OCI-LY3 (cell line): ENCODE data around the gene RSPH9.

Experiments used
- H2AFZ ChIP-seq: fragments of 200-600, 300-600 bp; shearing (Covaris generic); 2 replicates; pipeline ENCODE4 v1.6.0; 2014; ENCODE audit warnings: antibody characterized with exemption, low read depth, low read length
- H3K27ac ChIP-seq: fragments of 200-600, 300-600 bp; sonication (generic); 2 replicates; pipeline ENCODE4 v1.5.1; 2014; ENCODE audit warnings: mild to moderate bottlenecking, low read length, moderate library complexity, mixed read lengths
- H3K27me3 ChIP-seq: fragments of 200-600, 300-600 bp; sonication (generic); 2 replicates; pipeline ENCODE4 v1.6.1; 2014; ENCODE audit warnings: low read depth, low read length, mixed read lengths
- H3K36me3 ChIP-seq: fragments of 200-600, 300-600 bp; sonication (generic); replicated peaks from 2 replicates; pipeline ENCODE3; 2014; ENCODE audit warnings: low read depth, low read length, mixed read lengths
- H3K4me1 ChIP-seq: fragments of 300-600, 200-600 bp; sonication (generic); 2 replicates; pipeline ENCODE4 v1.6.1; 2014; ENCODE audit warnings: low read length, mixed read lengths
- H3K4me2 ChIP-seq: fragments of 200-600, 300-600 bp; sonication (generic); 2 replicates; pipeline ENCODE4 v1.6.1; 2014; ENCODE audit warnings: low read length, mixed read lengths
- H3K4me3 ChIP-seq: fragments of 300-600, 200-600 bp; sonication (generic); 2 replicates; pipeline ENCODE4 v1.5.1; 2014; ENCODE audit warnings: antibody characterized with exemption, mild to moderate bottlenecking, low read length, moderate library complexity
- H3K79me2 ChIP-seq: fragments of 300-600, 200-600 bp; shearing (Covaris generic); 2 replicates; pipeline ENCODE4 v1.6.1; 2014; ENCODE audit warnings: mild to moderate bottlenecking, low read length, mixed read lengths
- H3K9ac ChIP-seq: fragments of 300-600, 200-600 bp; shearing (Covaris generic); 2 replicates; pipeline ENCODE4 v1.6.0; 2014; ENCODE audit warnings: mild to moderate bottlenecking, low read length, moderate library complexity
- H3K9me3 ChIP-seq: fragments of 200-600, 300-600 bp; shearing (Covaris generic); 2 replicates; pipeline ENCODE4 v1.6.1; 2014; ENCODE audit warnings: low read length, mixed read lengths; ENCODE audit not compliant: insufficient read depth
- H4K20me1 ChIP-seq: fragments of 200-600, 300-600 bp; sonication (generic); 2 replicates; pipeline ENCODE4 v1.6.1; 2016; ENCODE audit warnings: low read length, mixed read lengths; ENCODE audit not compliant: insufficient read depth
- CTCF ChIP-seq: fragments of 200-600, 300-600 bp; sonication (generic); IDR thresholded peaks from 2 replicates; pipeline ENCODE4 v1.5.1; 2014; ENCODE audit warnings: antibody characterized with exemption, low read length, low read depth
- EZH2phosphoT487 ChIP-seq: fragments of 200-600 bp; shearing (Covaris generic); IDR thresholded peaks from 2 replicates; pipeline ENCODE4 v1.6.1; 2018; ENCODE audit warnings: antibody characterized with exemption, mixed run types, low read depth

Gene RSPH9

GRCh38 chr6:43717822-43718221 lies 73.0 kb downstream of the RSPH9 start:
- Histone ChIP-seq H3K4me1 (peaks cover 43% of the 10 kb centered on the region), H3K79me2 (no peaks in the 10 kb centered on the region), H2AFZ (no peak overlapping the region), H3K27me3 (no peaks in the 10 kb centered on the region), H3K9me3 (no peaks in the 10 kb centered on the region), H3K4me2 (no peak overlapping the region), H3K4me3 (no peak overlapping the region), H3K9ac (no peak overlapping the region), H3K27ac (no peak overlapping the region), H3K36me3 (no peaks in the 10 kb centered on the region), H4K20me1 (no peaks in the 10 kb centered on the region)
- no peak for TF ChIP-seq EZH2phosphoT487
- no peak for TF ChIP-seq CTCF

- H3K4me1 ChIP-seq = peaks cover 42% of the 10 kb centered on the region
- no peak overlapping the region for H3K9ac ChIP-seq
- TF ChIP-seq CTCF (no peak), EZH2phosphoT487 (no peak)
- H3K9me3 ChIP-seq = no peaks in the 10 kb centered on the region
- no peaks in the 10 kb centered on the region for H3K79me2 ChIP-seq
- H3K27me3 ChIP-seq = no peaks in the 10 kb centered on the region
- H2AFZ ChIP-seq = no peak overlapping the region
- H3K36me3 ChIP-seq = no peaks in the 10 kb centered on the region
- H3K4me2 ChIP-seq = no peak overlapping the region
- no peak overlapping the region for H3K4me3 ChIP-seq
- H3K27ac ChIP-seq = no peak overlapping the region
- no peaks in the 10 kb centered on the region for H4K20me1 ChIP-seq
Observed at GRCh38 chr6:43718387-43719105, 73.7 kb downstream of the RSPH9 start.

GRCh38 chr6:43719511-43719910 lies 74.7 kb downstream of the RSPH9 start:
- no peak overlapping the region for H3K4me3 ChIP-seq
- H3K4me1 ChIP-seq = peaks cover 42% of the 10 kb centered on the region
- no peaks in the 10 kb centered on the region for H4K20me1 ChIP-seq
- no peak overlapping the region for H2AFZ ChIP-seq
- no peak overlapping the region for H3K27ac ChIP-seq
- H3K9me3 ChIP-seq = no peaks in the 10 kb centered on the region
- TF ChIP-seq CTCF = no peak
- TF ChIP-seq EZH2phosphoT487 = no peak
- H3K36me3 ChIP-seq = no peaks in the 10 kb centered on the region
- no peak overlapping the region for H3K4me2 ChIP-seq
- H3K79me2 ChIP-seq = no peaks in the 10 kb centered on the region
- H3K27me3 ChIP-seq = no peaks in the 10 kb centered on the region
- H3K9ac ChIP-seq = no peak overlapping the region

- H3K4me1 ChIP-seq = peaks cover 43% of the 10 kb centered on the region
- H3K9me3 ChIP-seq = no peaks in the 10 kb centered on the region
- no peak overlapping the region for H3K4me3 ChIP-seq
- H3K27me3 ChIP-seq = no peaks in the 10 kb centered on the region
- H3K4me2 ChIP-seq = no peak overlapping the region
- no peak overlapping the region for H2AFZ ChIP-seq
- no peaks in the 10 kb centered on the region for H3K79me2 ChIP-seq
- TF ChIP-seq EZH2phosphoT487 (no peak), CTCF (no peak)
- H4K20me1 ChIP-seq = no peaks in the 10 kb centered on the region
- H3K9ac ChIP-seq = no peak overlapping the region
- no peak overlapping the region for H3K27ac ChIP-seq
- no peaks in the 10 kb centered on the region for H3K36me3 ChIP-seq
Observed at GRCh38 chr6:43720999-43721398, 76.2 kb downstream of the RSPH9 start.
